Measurements from ENCODE around the gene NCOA1. TPM values are rescaled to one million over a fixed set of nuclear protein-coding genes. Genes with fewer than 3 reads are reported as not detected.
"Not testable (repeated sequence)": the region's sequence is repeated elsewhere in the genome, so short reads cannot be mapped to it uniquely, and the experiment has no call there.

The NCOA1 gene
- total RNA-seq, 2 experiments from 2014 or later = 6.1 to 12.1 TPM

DNA sequence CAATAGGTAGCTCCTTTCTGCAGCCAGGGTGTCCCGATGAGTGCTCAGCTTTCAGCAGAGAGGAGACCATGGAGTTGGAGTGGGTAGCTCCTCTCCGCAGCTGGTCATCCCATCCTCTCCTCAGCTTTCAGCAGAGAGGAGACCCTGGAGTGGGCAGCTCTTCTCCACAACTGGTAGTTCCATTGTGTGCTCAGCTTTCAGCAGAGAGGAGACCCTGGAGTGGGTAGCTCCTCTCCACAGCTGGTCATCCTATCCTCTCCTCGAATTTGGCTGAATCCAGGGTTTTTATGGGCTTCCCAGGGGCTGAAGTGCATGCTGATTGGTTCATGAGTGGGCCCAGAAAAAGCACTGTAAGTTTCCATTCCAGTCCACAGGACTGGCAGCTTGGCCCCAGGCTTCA, 75.2 kb downstream of the NCOA1 start:
- peaks cover 9% of the 10 kb centered on the region; the same call in 1 of the 2 replicates for H3K36me3 ChIP-seq (ENCODE audit: insufficient read depth, low read length)
- H3K79me2 ChIP-seq (ENCODE audit: insufficient read depth, low read depth, low read length) = no peaks in the 10 kb centered on the region
- H3K27ac ChIP-seq (ENCODE audit: low read depth, low read length, poor library complexity, severe bottlenecking) = no peak overlapping the region
- no peaks in the 10 kb centered on the region for H3K9me2 ChIP-seq (ENCODE audit: insufficient read depth, low read length)
- no peaks in the 10 kb centered on the region for H4K20me1 ChIP-seq (ENCODE audit: insufficient read depth, low read length)
- CTCF ChIA-PET (ENCODE audit: unreplicated experiment) = no interaction called here
- intact Hi-C loops (cut with micrococcal nuclease; ENCODE audit: unreplicated experiment) = no loop called here
- BruUV-seq (replicated peaks) = no TSS peak
- TF ChIP-seq CTCF (conservative IDR thresholded peaks at IDR 0.05; ENCODE audit: low read length) (no peak), EZH2phosphoT487 (IDR thresholded peaks at IDR 0.05; ENCODE audit: borderline replicate concordance, low read depth, low read length) (no peak)
- no peak overlapping the region for H3K4me3 ChIP-seq (ENCODE audit: low read depth, low read length, poor library complexity, severe bottlenecking)
- H2AFZ ChIP-seq (ENCODE audit: low read length) = no peak overlapping the region
- POLR2A ChIA-PET = interaction anchor here (1.2 kb wide), 1 partner anchor 8 kb away, joined by 3 read pairs; no protein-coding TSS in a partner anchor
- no peaks in the 10 kb centered on the region for H3K4me1 ChIP-seq (ENCODE audit: insufficient read depth, low read length, poor library complexity, severe bottlenecking)
- peaks cover 12% of the 10 kb centered on the region; the same call in 1 of the 2 replicates for H3K9me3 ChIP-seq (ENCODE audit: low read length)
- DNase-seq (ENCODE audit: low spot score) = no peak
- H3K4me2 ChIP-seq (ENCODE audit: low read length) = no peak overlapping the region

DNA sequence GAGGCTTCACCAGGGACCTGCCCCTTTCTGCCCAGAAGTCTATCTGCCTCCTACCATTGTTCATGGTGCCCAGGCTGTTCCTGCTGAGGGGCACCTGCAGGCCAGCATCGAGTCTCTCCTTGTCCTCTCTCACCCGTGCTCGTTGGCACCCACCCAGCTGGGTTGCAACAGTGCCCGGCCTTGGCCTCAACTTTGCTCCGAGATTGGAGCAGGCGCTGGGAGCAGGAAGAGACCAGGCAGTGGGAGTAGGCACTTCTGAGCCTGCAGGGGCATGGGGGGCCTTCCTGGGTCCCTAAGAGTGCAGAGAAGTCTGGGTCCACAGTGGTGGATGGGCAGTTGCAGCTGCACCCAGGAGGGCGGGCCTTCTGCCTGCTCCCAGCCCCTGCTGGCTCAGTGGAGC, 75.6 kb downstream of the NCOA1 start:
- Histone ChIP-seq H3K27ac (ENCODE audit: low read depth, low read length, poor library complexity, severe bottlenecking) (no peak overlapping the region), H3K9me2 (ENCODE audit: insufficient read depth, low read length) (no peaks in the 10 kb centered on the region), H3K4me2 (ENCODE audit: low read length) (no peak overlapping the region), H3K4me3 (ENCODE audit: low read depth, low read length, poor library complexity, severe bottlenecking) (no peak overlapping the region), H2AFZ (ENCODE audit: low read length) (no peak overlapping the region), H3K36me3 (ENCODE audit: insufficient read depth, low read length) (peaks cover 9% of the 10 kb centered on the region; the same call in 1 of the 2 replicates), H4K20me1 (ENCODE audit: insufficient read depth, low read length) (no peaks in the 10 kb centered on the region), H3K9me3 (ENCODE audit: low read length) (peaks cover 12% of the 10 kb centered on the region; the same call in 1 of the 2 replicates), H3K4me1 (ENCODE audit: insufficient read depth, low read length, poor library complexity, severe bottlenecking) (no peaks in the 10 kb centered on the region), H3K79me2 (ENCODE audit: insufficient read depth, low read depth, low read length) (no peaks in the 10 kb centered on the region)
- POLR2A ChIA-PET = interaction anchor here (1.2 kb wide), 1 partner anchor 8 kb away, joined by 3 read pairs; no protein-coding TSS in a partner anchor
- no peak for DNase-seq (ENCODE audit: low spot score)
- no TSS peak for BruUV-seq (replicated peaks)
- CTCF ChIA-PET (ENCODE audit: unreplicated experiment) = no interaction called here
- intact Hi-C loops (cut with micrococcal nuclease; ENCODE audit: unreplicated experiment) = no loop called here
- TF ChIP-seq CTCF (conservative IDR thresholded peaks at IDR 0.05; ENCODE audit: low read length) = no peak
- TF ChIP-seq EZH2phosphoT487 (IDR thresholded peaks at IDR 0.05; ENCODE audit: borderline replicate concordance, low read depth, low read length) = no peak

- BruUV-seq (replicated peaks) = no TSS peak
- H2AFZ ChIP-seq (ENCODE audit: low read length) = no peak overlapping the region
- intact Hi-C loops (cut with micrococcal nuclease; ENCODE audit: unreplicated experiment) = no loop called here
- ChIA-PET CTCF (ENCODE audit: unreplicated experiment) (no interaction called here), POLR2A (interaction anchor here (0.8 kb wide), 1 partner anchor 11 kb away, joined by 6 read pairs; no protein-coding TSS in a partner anchor)
- no peaks in the 10 kb centered on the region for H4K20me1 ChIP-seq (ENCODE audit: insufficient read depth, low read length)
- H3K4me1 ChIP-seq (ENCODE audit: insufficient read depth, low read length, poor library complexity, severe bottlenecking) = no peaks in the 10 kb centered on the region
- no peak overlapping the region for H3K27ac ChIP-seq (ENCODE audit: low read depth, low read length, poor library complexity, severe bottlenecking)
- H3K79me2 ChIP-seq (ENCODE audit: insufficient read depth, low read depth, low read length) = no peaks in the 10 kb centered on the region
- H3K4me3 ChIP-seq (ENCODE audit: low read depth, low read length, poor library complexity, severe bottlenecking) = no peak overlapping the region
- H3K9me2 ChIP-seq (ENCODE audit: insufficient read depth, low read length) = no peaks in the 10 kb centered on the region
- H3K9me3 ChIP-seq (ENCODE audit: low read length) = peaks cover 12% of the 10 kb centered on the region; the same call in 1 of the 2 replicates
- TF ChIP-seq CTCF (conservative IDR thresholded peaks at IDR 0.05; ENCODE audit: low read length) = no peak
- no peak for TF ChIP-seq EZH2phosphoT487 (IDR thresholded peaks at IDR 0.05; ENCODE audit: borderline replicate concordance, low read depth, low read length)
- no peak overlapping the region for H3K4me2 ChIP-seq (ENCODE audit: low read length)
- DNase-seq (ENCODE audit: low spot score) = no peak
- peaks cover 9% of the 10 kb centered on the region; the same call in 1 of the 2 replicates for H3K36me3 ChIP-seq (ENCODE audit: insufficient read depth, low read length)
Measured at GRCh38 chr2:24568551-24568950, 77.5 kb downstream of the NCOA1 start.

GRCh38 chr2:24569565-24569964, 78.5 kb downstream of the NCOA1 start:
- H3K4me3 ChIP-seq (ENCODE audit: low read depth, low read length, poor library complexity, severe bottlenecking); H3K4me1 ChIP-seq (ENCODE audit: insufficient read depth, low read length, poor library complexity, severe bottlenecking); H3K79me2 ChIP-seq (ENCODE audit: insufficient read depth, low read depth, low read length); CTCF ChIA-PET (ENCODE audit: unreplicated experiment); H3K9me2 ChIP-seq (ENCODE audit: insufficient read depth, low read length); H2AFZ ChIP-seq (ENCODE audit: low read length); H4K20me1 ChIP-seq (ENCODE audit: insufficient read depth, low read length); H3K27ac ChIP-seq (ENCODE audit: low read depth, low read length, poor library complexity, severe bottlenecking); H3K4me2 ChIP-seq (ENCODE audit: low read length); H3K36me3 ChIP-seq (ENCODE audit: insufficient read depth, low read length); BruUV-seq (replicated peaks); DNase-seq (ENCODE audit: low spot score); intact Hi-C loops (cut with micrococcal nuclease; ENCODE audit: unreplicated experiment): not testable (repeated sequence)
- H3K9me3 ChIP-seq (ENCODE audit: low read length) = peaks cover 12% of the 10 kb centered on the region; the same call in 1 of the 2 replicates
- POLR2A ChIA-PET = interaction anchor here (0.6 to 0.7 kb wide), 5 partner anchors 9 to 1702 kb away, joined by 3 to 7 read pairs (median 3); no protein-coding TSS in a partner anchor

Data from OCI-LY7 (cell line).